Measurements from ENCODE around the gene HS3ST5. TPM values are rescaled to one million over a fixed set of nuclear protein-coding genes. Genes with fewer than 3 reads are reported as not detected.
"Not testable (repeated sequence)": the region's sequence is repeated elsewhere in the genome, so short reads cannot be mapped to it uniquely, and the experiment has no call there.

Gene HS3ST5
- total and polyA plus RNA-seq, 7 donors, result 0.01 to 2.9 (median 0.25) TPM

GRCh38 chr6:114049367-114049966 is 293.4 kb downstream of the HS3ST5 start:
- 90 to 93% (median 92%) methylated on average over 2 of the region's 2 CpGs for WGBS, 3 donors
- DNase-seq (no peak), ATAC-seq (no peak)
- no peak overlapping the region for H3K27ac ChIP-seq
- TF ChIP-seq CTCF (IDR thresholded peaks at IDR 0.05), result no peak
- H3K36me3 ChIP-seq (ENCODE audit: insufficient read depth in 1 of 2, low read depth in 1 of 2), result no peaks in the 10 kb centered on the region
- intact Hi-C loops (cut with DNase I), result no loop called here
- H3K4me1 ChIP-seq, result no peaks in the 10 kb centered on the region
- H3K9me3 ChIP-seq, result no peaks in the 10 kb centered on the region
- no peaks in the 10 kb centered on the region for H3K27me3 ChIP-seq (ENCODE audit: insufficient read depth in 3 of 3, low read length in 2 of 3)
- H3K4me3 ChIP-seq, result no peak overlapping the region

- intact Hi-C loops (cut with DNase I); DNase-seq; H3K27ac ChIP-seq; H3K27me3 ChIP-seq (ENCODE audit: insufficient read depth in 3 of 3, low read length in 2 of 3); H3K4me3 ChIP-seq; H3K36me3 ChIP-seq (ENCODE audit: insufficient read depth in 1 of 2, low read depth in 1 of 2); H3K9me3 ChIP-seq; H3K4me1 ChIP-seq; ATAC-seq: not testable (repeated sequence)
- WGBS, 3 donors, result 95 to 98% (median 96%) methylated on average over 5 of the region's 5 CpGs
Measured at GRCh38 chr6:114044566-114044965, 298.3 kb downstream of the HS3ST5 start.

- 37 to 55% (median 41%) methylated on average over 7 of the region's 7 CpGs for WGBS, 3 donors
- ATAC-seq, result no peak
Measured at GRCh38 chr6:114042267-114043016, 300.4 kb downstream of the HS3ST5 start.

GRCh38 chr6:114040871-114041270 is 302.0 kb downstream of the HS3ST5 start:
- intact Hi-C loops (cut with DNase I), result no loop called here
- DNase-seq, result no peak
- WGBS, 3 donors, result 60 to 85% (median 63%) methylated on average over 2 of the region's 2 CpGs
- no peak for ATAC-seq
- Histone ChIP-seq H3K4me3 (no peak overlapping the region), H3K36me3 (ENCODE audit: insufficient read depth in 1 of 2, low read depth in 1 of 2) (no peaks in the 10 kb centered on the region), H3K27me3 (ENCODE audit: insufficient read depth in 3 of 3, low read length in 2 of 3) (no peaks in the 10 kb centered on the region), H3K9me3 (no peaks in the 10 kb centered on the region), H3K27ac (no peak overlapping the region), H3K4me1 (no peaks in the 10 kb centered on the region)
- no peak for TF ChIP-seq CTCF (IDR thresholded peaks at IDR 0.05)

More at GRCh38 chr6:114042267-114043016, 300.4 kb downstream of the HS3ST5 start:
- Histone ChIP-seq H3K9me3 (no peaks in the 10 kb centered on the region), H3K27ac (no peak overlapping the region), H3K36me3 (ENCODE audit: insufficient read depth in 1 of 2, low read depth in 1 of 2) (no peaks in the 10 kb centered on the region), H3K27me3 (ENCODE audit: insufficient read depth in 3 of 3, low read length in 2 of 3) (no peaks in the 10 kb centered on the region), H3K4me1 (no peaks in the 10 kb centered on the region), H3K4me3 (no peak overlapping the region)
- DNase-seq, result no peak
- no peak for TF ChIP-seq CTCF (IDR thresholded peaks at IDR 0.05)
- intact Hi-C loops (cut with DNase I), result no loop called here

- H3K27me3 ChIP-seq (ENCODE audit: insufficient read depth in 3 of 3, low read length in 2 of 3), result no peaks in the 10 kb centered on the region
- intact Hi-C loops (cut with DNase I), result no loop called here
- DNase-seq (no peak), ATAC-seq (no peak)
- 76 to 98% (median 96%) methylated on average over 2 of the region's 2 CpGs for WGBS, 3 donors
- H3K4me3 ChIP-seq, result no peak overlapping the region
- H3K36me3 ChIP-seq (ENCODE audit: insufficient read depth in 1 of 2, low read depth in 1 of 2), result no peaks in the 10 kb centered on the region
- H3K27ac ChIP-seq, result no peak overlapping the region
- H3K4me1 ChIP-seq, result no peaks in the 10 kb centered on the region
- H3K9me3 ChIP-seq, result no peaks in the 10 kb centered on the region
- no peak for TF ChIP-seq CTCF (IDR thresholded peaks at IDR 0.05)
Measured at GRCh38 chr6:114039841-114040240, 303.0 kb downstream of the HS3ST5 start.

All from psoas muscle (tissue), 8 donors.